Neuronal stem cell (in vitro differentiated cells): ENCODE measurements around the gene KRTAP5-7. TPM values are rescaled to one million over a fixed set of nuclear protein-coding genes. Genes with fewer than 3 reads are reported as not detected.
"Not testable (repeated sequence)": the region's sequence is repeated elsewhere in the genome, so short reads cannot be mapped to it uniquely, and the experiment has no call there.

Experiments used
- DNase-seq: peaks from one replicate; pipeline ENCODE4 v3.0.0-alpha.2; 2013; ENCODE audit warnings: low spot score
- H2AFZ ChIP-seq: one replicate; pipeline ENCODE4 v1.6.1; 2013; ENCODE audit warnings: mild to moderate bottlenecking, low read length, inconsistent platforms
- H2AK5ac ChIP-seq: 2 replicates; pipeline ENCODE4 v1.6.1; 2013; ENCODE audit warnings: low read depth, mild to moderate bottlenecking, inconsistent platforms, low read length, moderate library complexity, mixed read lengths
- H2BK120ac ChIP-seq: 2 replicates; pipeline ENCODE4 v1.6.1; 2013; ENCODE audit warnings: low read depth, mild to moderate bottlenecking, inconsistent platforms, low read length, moderate library complexity, mixed read lengths
- H2BK12ac ChIP-seq: one replicate; pipeline ENCODE4 v1.6.1; 2013; ENCODE audit warnings: low read length, inconsistent platforms
- H2BK15ac ChIP-seq: 2 replicates; pipeline ENCODE4 v1.6.1; 2013; ENCODE audit warnings: mild to moderate bottlenecking, low read length, inconsistent platforms, mixed read lengths
- H2BK5ac ChIP-seq: one replicate; pipeline ENCODE4 v1.6.1; 2013; ENCODE audit warnings: inconsistent platforms, mild to moderate bottlenecking, low read length, moderate library complexity
- H3K14ac ChIP-seq: one replicate; pipeline ENCODE4 v1.6.1; 2013; ENCODE audit warnings: low read length, inconsistent platforms
- H3K18ac ChIP-seq: 2 replicates; pipeline ENCODE4 v1.6.1; 2013; ENCODE audit warnings: low read length, inconsistent platforms
- H3K23ac ChIP-seq: 2 replicates; pipeline ENCODE4 v1.6.1; 2013; ENCODE audit warnings: low read depth, mild to moderate bottlenecking, mixed read lengths, low read length, inconsistent platforms; ENCODE audit not compliant: poor library complexity
- H3K27ac ChIP-seq: replicated peaks from 3 replicates; pipeline ENCODE4 v1.5.1; 2013; ENCODE audit warnings: low read length, inconsistent platforms
- H3K27me3 ChIP-seq, 3 experiments: 2 replicates each; pipeline ENCODE4 v1.6.1; 2013; ENCODE audit warnings: low read length in 3 of 3, mild to moderate bottlenecking in 2 of 3, inconsistent platforms in 1 of 3, low read depth in 1 of 3, mixed read lengths in 1 of 3, moderate library complexity in 1 of 3; ENCODE audit not compliant: control insufficient read depth in 3 of 3, insufficient read depth in 3 of 3
- H3K36me3 ChIP-seq, 2 donors: replicated peaks in 1 of 2; 2 replicates each; pipeline ENCODE4 v1.6.1; 2013; ENCODE audit warnings: low read length in 2 of 2; ENCODE audit not compliant: control insufficient read depth in 2 of 2, insufficient read depth in 2 of 2
- H3K4ac ChIP-seq: 2 replicates; pipeline ENCODE4 v1.6.1; 2013; ENCODE audit warnings: inconsistent platforms, mild to moderate bottlenecking, low read length, moderate library complexity
- H3K4me1 ChIP-seq, 2 donors: 1 replicate in 1 of 2; 2 replicates in 1 of 2; pipeline ENCODE4 v1.6.1; 2013; ENCODE audit warnings: low read length in 2 of 2, low read depth in 1 of 2; ENCODE audit not compliant: control insufficient read depth in 2 of 2, insufficient read depth in 1 of 2
- H3K4me2 ChIP-seq: one replicate; pipeline ENCODE4 v1.6.1; 2013; ENCODE audit warnings: mild to moderate bottlenecking, low read length, inconsistent platforms; ENCODE audit not compliant: insufficient read depth, poor library complexity, severe bottlenecking
- H3K4me3 ChIP-seq, 2 donors: 2 replicates each; pipeline ENCODE4 v1.5.1; 2013; ENCODE audit warnings: low read length in 2 of 2, mild to moderate bottlenecking in 2 of 2, inconsistent platforms in 1 of 2, moderate library complexity in 1 of 2
- H3K79me1 ChIP-seq: one replicate; pipeline ENCODE4 v1.6.1; 2013; ENCODE audit warnings: low read depth, mild to moderate bottlenecking, inconsistent platforms, low read length, moderate library complexity
- H3K9ac ChIP-seq: one replicate; pipeline ENCODE4 v1.6.1; 2013; ENCODE audit warnings: mild to moderate bottlenecking, low read depth, low read length, inconsistent platforms; ENCODE audit not compliant: poor library complexity
- H3K9me3 ChIP-seq, 2 donors: replicated peaks in 1 of 2; 2 replicates each; pipeline versions ENCODE3 to v1.6.1; 2013; ENCODE audit warnings: low read length in 2 of 2, mild to moderate bottlenecking in 2 of 2, inconsistent platforms in 1 of 2, low read depth in 1 of 2, mixed read lengths in 1 of 2, moderate library complexity in 1 of 2; ENCODE audit not compliant: control insufficient read depth in 2 of 2, insufficient read depth in 1 of 2
- H4K8ac ChIP-seq: one replicate; pipeline ENCODE4 v1.6.1; 2013; ENCODE audit warnings: low read depth, mild to moderate bottlenecking, inconsistent platforms, low read length, moderate library complexity
- H4K91ac ChIP-seq: one replicate; pipeline ENCODE4 v1.6.1; 2013; ENCODE audit warnings: low read length, low read depth, mild to moderate bottlenecking, inconsistent platforms; ENCODE audit not compliant: poor library complexity
- WGBS, 2 donors: extraction: QIAGEN DNeasy Blood & Tissue Kit; methylation state at CpG; one replicate each; pipeline ENCODE4 v1.1.7; 2013; ENCODE audit warnings: missing lambda C conversion rate in 2 of 2, mixed read lengths in 1 of 2; ENCODE audit not compliant: insufficient read length in 2 of 2, insufficient replicate concordance in 1 of 2; ENCODE audit errors: extremely low coverage in 2 of 2; 5-methylcytosine and 5-hydroxymethylcytosine counted together
- polyA plus RNA-seq, 2 experiments: library from polyadenylated mRNA; stranded (reverse); fragments of 200-250 nt; gene quantifications; one replicate each; pipeline ENCODE4 v1.2.3, GENCODE V29; 2013

The KRTAP5-7 gene, protein sequence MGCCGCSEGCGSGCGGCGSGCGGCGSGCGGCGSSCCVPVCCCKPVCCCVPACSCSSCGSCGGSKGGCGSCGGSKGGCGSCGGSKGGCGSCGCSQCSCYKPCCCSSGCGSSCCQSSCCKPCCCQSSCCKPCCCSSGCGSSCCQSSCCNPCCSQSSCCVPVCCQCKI
- polyA plus RNA-seq (2013, experiment 1 of 2), result 0.03 TPM
- polyA plus RNA-seq (2013, experiment 2 of 2), result not detected

DNA sequence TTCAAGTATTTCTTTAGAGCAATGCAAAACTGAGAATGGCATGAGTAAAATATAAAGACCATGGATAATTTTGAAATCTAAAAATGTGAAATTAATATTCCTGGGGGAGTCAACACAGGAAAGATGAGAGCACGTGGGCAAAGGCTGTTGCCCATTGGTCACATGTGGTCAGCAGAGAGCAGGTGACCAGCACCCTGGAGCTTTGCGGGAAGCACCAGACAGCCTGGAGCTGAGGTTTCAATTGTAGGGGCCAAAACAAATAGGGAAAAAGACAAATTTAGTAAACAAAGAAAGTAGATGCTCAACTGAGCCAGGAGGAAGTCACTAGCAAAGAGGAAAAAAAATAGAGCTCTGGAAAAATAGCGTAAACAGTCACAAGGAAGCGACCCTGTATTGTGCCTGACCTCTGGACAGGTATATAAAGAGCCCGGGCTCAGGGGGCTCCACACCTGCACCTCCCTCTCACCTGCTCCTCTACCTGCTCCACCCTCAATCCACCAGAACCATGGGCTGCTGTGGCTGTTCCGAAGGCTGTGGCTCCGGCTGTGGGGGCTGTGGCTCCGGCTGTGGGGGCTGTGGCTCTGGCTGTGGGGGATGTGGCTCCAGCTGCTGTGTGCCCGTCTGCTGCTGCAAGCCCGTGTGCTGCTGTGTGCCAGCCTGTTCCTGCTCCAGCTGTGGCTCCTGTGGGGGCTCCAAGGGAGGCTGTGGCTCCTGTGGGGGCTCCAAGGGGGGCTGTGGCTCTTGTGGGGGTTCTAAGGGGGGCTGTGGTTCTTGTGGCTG, at the start of gene KRTAP5-7:
Gene KRTAP5-7 (plus strand): TSS at position 472 of the 780 bp plus-strand sequence. CDS start 34 bp downstream, at position 506.
- peak within 1 kb of the TSS; percentile 40 for H3K9ac ChIP-seq
- H4K8ac ChIP-seq, H3K79me1 ChIP-seq, H3K9me3 ChIP-seq, DNase-seq, H3K4ac ChIP-seq, H3K4me1 ChIP-seq, H3K18ac ChIP-seq, H2BK12ac ChIP-seq, H3K4me2 ChIP-seq, H3K4me3 ChIP-seq, H3K36me3 ChIP-seq, H3K27me3 ChIP-seq, H2AK5ac ChIP-seq, H2BK15ac ChIP-seq, H3K14ac ChIP-seq, H2AFZ ChIP-seq, H2BK5ac ChIP-seq, H3K27ac ChIP-seq, H2BK120ac ChIP-seq, H4K91ac ChIP-seq: not testable (repeated sequence)
- no CpG with 5 or more reads among the region's 10 CpGs for WGBS, 2 donors
- peak within 1 kb of the TSS; percentile 53 for H3K23ac ChIP-seq

DNA sequence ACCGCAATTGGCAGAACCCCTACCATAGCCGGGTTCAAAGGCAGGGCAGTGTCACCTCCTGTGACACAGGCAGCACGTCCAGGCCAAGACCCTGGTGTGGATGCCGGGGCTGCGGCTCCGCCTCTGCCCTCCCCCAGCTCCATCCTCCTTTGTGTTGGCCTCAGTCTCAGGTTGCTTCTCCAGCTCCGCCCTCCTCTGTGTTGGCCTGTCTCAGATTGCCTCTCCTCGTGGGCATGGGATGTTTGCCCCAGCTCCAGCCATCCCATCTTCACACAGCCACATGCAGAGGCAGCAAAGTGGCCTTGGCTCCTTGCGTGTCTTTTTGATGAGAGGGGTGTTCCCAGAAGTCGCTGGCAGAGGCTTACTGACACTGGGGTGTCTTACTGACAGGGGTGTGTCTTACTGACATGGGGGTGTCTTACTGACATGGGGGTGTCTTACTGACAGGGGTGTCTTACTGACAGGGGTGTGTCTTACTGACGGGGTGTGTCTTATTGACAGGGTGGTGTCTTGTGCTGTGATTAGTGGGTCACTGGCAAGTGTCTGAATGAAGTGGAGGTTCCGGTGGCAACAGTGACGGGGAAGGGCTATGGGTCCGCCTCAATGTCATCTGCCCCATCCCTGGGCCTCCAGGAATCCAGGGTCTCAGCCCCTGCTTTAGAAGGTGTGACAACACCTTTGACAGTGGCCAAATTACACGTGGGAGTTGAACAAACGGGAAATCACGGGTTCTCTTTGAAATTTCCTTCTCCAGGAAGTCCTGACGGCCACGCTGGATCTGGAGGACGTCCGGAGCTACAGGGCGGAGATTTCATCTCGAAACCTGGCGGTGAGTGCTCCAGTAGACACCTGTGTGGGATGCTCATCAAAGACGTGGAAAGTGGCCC, 49.2 kb upstream of the KRTAP5-7 start:
- H3K9ac ChIP-seq, result no peak overlapping the region
- H3K27ac ChIP-seq, result no peak overlapping the region
- H3K4me1 ChIP-seq, result peaks cover 0 to 9% of the 10 kb centered on the region in 2 donors
- H3K79me1 ChIP-seq, result no peaks in the 10 kb centered on the region
- no peak overlapping the region for H4K91ac ChIP-seq
- no peaks in the 10 kb centered on the region for H3K27me3 ChIP-seq
- peaks cover 15 to 88% of the 10 kb centered on the region in 2 donors for H3K36me3 ChIP-seq
- H2AFZ ChIP-seq, result no peak overlapping the region
- no peak overlapping the region for H4K8ac ChIP-seq
- H2BK120ac ChIP-seq, result no peak overlapping the region
- H3K18ac ChIP-seq, result no peak overlapping the region
- peak overlapping the region; percentile 58 for H3K23ac ChIP-seq
- H3K4me3 ChIP-seq, result no peak overlapping the region
- peak overlapping the region; percentile 30 for H2AK5ac ChIP-seq
- H3K4me2 ChIP-seq, result no peak overlapping the region
- H2BK5ac ChIP-seq, result no peak overlapping the region
- DNase-seq, result peak; percentile 21
- no peak overlapping the region for H3K4ac ChIP-seq
- no CpG with 5 or more reads among the region's 25 CpGs for WGBS, 2 donors
- H3K9me3 ChIP-seq, result no peaks in the 10 kb centered on the region
- no peak overlapping the region for H2BK12ac ChIP-seq
- no peak overlapping the region for H2BK15ac ChIP-seq
- H3K14ac ChIP-seq, result no peak overlapping the region

DNA sequence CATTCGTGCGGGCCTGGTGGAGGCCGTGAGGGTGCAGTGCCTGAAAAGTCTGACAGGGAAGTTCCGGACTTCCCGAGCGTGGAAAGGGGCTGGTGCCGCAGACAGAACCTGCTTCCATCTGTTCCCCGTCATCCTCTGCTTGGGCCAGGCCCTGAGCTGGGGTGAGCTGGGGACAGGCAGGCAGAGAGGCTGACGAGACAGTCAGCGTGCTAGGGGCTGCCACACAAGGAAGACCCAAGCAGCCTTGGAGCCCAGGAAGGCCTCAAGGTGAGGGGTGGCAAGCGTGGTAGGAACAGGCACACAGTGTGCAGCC, 48.6 kb upstream of the KRTAP5-7 start:
- Histone ChIP-seq H2BK15ac (no peak overlapping the region), H3K23ac (no peak overlapping the region), H3K36me3 (peaks cover 19 to 88% of the 10 kb centered on the region in 2 donors), H3K27me3 (no peaks in the 10 kb centered on the region), H3K27ac (no peak overlapping the region), H3K4me2 (no peak overlapping the region), H3K9ac (no peak overlapping the region), H2BK12ac (no peak overlapping the region), H3K4ac (no peak overlapping the region), H2BK5ac (no peak overlapping the region), H3K14ac (no peak overlapping the region), H3K4me3 (no peak overlapping the region), H4K8ac (no peak overlapping the region), H3K79me1 (no peaks in the 10 kb centered on the region), H4K91ac (no peak overlapping the region), H3K18ac (no peak overlapping the region), H2AFZ (no peak overlapping the region), H3K4me1 (peaks cover 0 to 9% of the 10 kb centered on the region in 2 donors), H2BK120ac (no peak overlapping the region), H2AK5ac (peak overlapping the region; percentile 30), H3K9me3 (no peaks in the 10 kb centered on the region)
- DNase-seq, result no peak
- WGBS, 2 donors, result no CpG with 5 or more reads among the region's 11 CpGs
